IMR-90 (cell line): ENCODE results near the gene TTC7B. TPM values are rescaled to one million over a fixed set of nuclear protein-coding genes. Genes with fewer than 3 reads are reported as not detected.

Source experiments
- ATAC-seq: fragments of 200-7000 bp; cut with Tn5 transposase; 2 replicates; pipeline ENCODE4 v1.9.1; 2020; ENCODE audit warnings: low read depth, mild to moderate bottlenecking, moderate library complexity
- BruUV-seq: library from RNA; stranded (reverse); fragments of 400-500 nt; replicated peaks from 2 replicates; lab custom pipeline; 2021; lab: Mats Ljungman, UMichigan
- CTCF ChIA-PET: fragments of 300-600 bp; formaldehyde crosslinking; extraction: SDS; loops from one replicate; lab custom pipeline; 2021; ENCODE audit warnings: antibody characterized with exemption; lab: Yijun Ruan, JAX
- POLR2A ChIA-PET: fragments of 300-600 bp; sonication (Branson Sonifier 250); formaldehyde crosslinking; loops from one replicate; lab custom pipeline; 2022; ENCODE audit warnings: antibody characterized with exemption; ENCODE audit not compliant: unreplicated experiment; lab: Charles Lee
- DNase-seq: peaks from one replicate; pipeline ENCODE4 v3.0.0; 2013
- H2AFZ ChIP-seq: replicated peaks from 2 replicates; pipeline ENCODE3; 2013; ENCODE audit warnings: low read length, mild to moderate bottlenecking; ENCODE audit not compliant: poor library complexity
- H2AK5ac ChIP-seq: 2 replicates; pipeline ENCODE4 v1.6.1; 2013; ENCODE audit warnings: low read depth, low read length, inconsistent platforms
- H2AK9ac ChIP-seq: replicated peaks from 2 replicates; pipeline ENCODE3; 2013; ENCODE audit warnings: mild to moderate bottlenecking, low read depth, low read length, moderate library complexity; ENCODE audit not compliant: poor library complexity
- H2BK120ac ChIP-seq: 2 replicates; pipeline ENCODE4 v1.6.1; 2013; ENCODE audit warnings: low read depth, low read length, inconsistent platforms
- H2BK15ac ChIP-seq: 3 replicates; pipeline ENCODE4 v1.6.1; 2013; ENCODE audit warnings: low read depth, low read length, inconsistent platforms
- H2BK20ac ChIP-seq: 2 replicates; pipeline ENCODE4 v1.6.1; 2013; ENCODE audit warnings: low read depth, mild to moderate bottlenecking, inconsistent platforms, low read length, moderate library complexity
- H2BK5ac ChIP-seq: 2 replicates; pipeline ENCODE4 v1.6.1; 2013; ENCODE audit warnings: mild to moderate bottlenecking, low read depth, low read length, inconsistent platforms; ENCODE audit not compliant: poor library complexity, severe bottlenecking
- H3K14ac ChIP-seq: replicated peaks from 2 replicates; pipeline ENCODE4 v1.6.1; 2013; ENCODE audit warnings: low read depth, low read length, inconsistent platforms
- H3K18ac ChIP-seq: 2 replicates; pipeline ENCODE4 v1.6.1; 2013; ENCODE audit warnings: low read depth, low read length, control low read depth
- H3K23ac ChIP-seq: 2 replicates; pipeline ENCODE4 v1.6.1; 2013; ENCODE audit warnings: low read depth, low read length, inconsistent platforms
- H3K27ac ChIP-seq: 2 replicates; pipeline ENCODE4 v1.5.1; 2013; ENCODE audit warnings: mild to moderate bottlenecking, control low read depth, low read length; ENCODE audit not compliant: insufficient read depth
- H3K27me3 ChIP-seq: 2 replicates; pipeline ENCODE4 v1.6.1; 2013; ENCODE audit warnings: low read length; ENCODE audit not compliant: control insufficient read depth, insufficient read depth
- H3K36me3 ChIP-seq: 2 replicates; pipeline ENCODE4 v1.6.1; 2013; ENCODE audit warnings: low read length, mixed read lengths; ENCODE audit not compliant: control insufficient read depth, insufficient read depth
- H3K4ac ChIP-seq: 2 replicates; pipeline ENCODE4 v1.6.1; 2013; ENCODE audit warnings: low read depth, low read length, inconsistent platforms
- H3K4me1 ChIP-seq: 2 replicates; pipeline ENCODE4 v1.6.1; 2013; ENCODE audit warnings: low read length, mixed read lengths; ENCODE audit not compliant: control insufficient read depth, insufficient read depth
- H3K4me2 ChIP-seq: 2 replicates; pipeline ENCODE4 v1.6.1; 2013; ENCODE audit warnings: low read depth, mild to moderate bottlenecking, control low read depth, low read length, moderate library complexity
- H3K4me3 ChIP-seq: 2 replicates; pipeline ENCODE4 v1.5.1; 2013; ENCODE audit warnings: low read depth, mild to moderate bottlenecking, control low read depth, low read length, moderate library complexity; ENCODE audit not compliant: insufficient read depth
- H3K56ac ChIP-seq: 2 replicates; pipeline ENCODE4 v1.6.1; 2013; ENCODE audit warnings: low read length, inconsistent platforms; ENCODE audit not compliant: insufficient read depth; ENCODE audit errors: extremely low read depth
- H3K79me1 ChIP-seq, 2 experiments: 2 replicates each; pipeline ENCODE4 v1.6.1; 2013; ENCODE audit warnings: low read length in 2 of 2, inconsistent platforms in 1 of 2, low read depth in 1 of 2
- H3K9ac ChIP-seq: 2 replicates; pipeline ENCODE4 v1.6.1; 2013; ENCODE audit warnings: low read depth, low read length, control low read depth
- H3K9me1 ChIP-seq: 2 replicates; pipeline ENCODE4 v1.6.1; 2013; ENCODE audit warnings: low read length, inconsistent platforms; ENCODE audit not compliant: insufficient read depth
- H3K9me3 ChIP-seq: 2 replicates; pipeline ENCODE4 v1.6.1; 2013; ENCODE audit warnings: low read length; ENCODE audit not compliant: control insufficient read depth, insufficient read depth
- H4K20me1 ChIP-seq: 2 replicates; pipeline ENCODE4 v1.6.1; 2013; ENCODE audit warnings: low read length, inconsistent platforms; ENCODE audit not compliant: insufficient read depth
- H4K5ac ChIP-seq: 2 replicates; pipeline ENCODE4 v1.6.1; 2013; ENCODE audit warnings: mild to moderate bottlenecking, low read depth, low read length, control low read depth
- H4K8ac ChIP-seq, 2 experiments: 2 replicates each; pipeline ENCODE4 v1.6.1; 2013; ENCODE audit warnings: low read depth in 2 of 2, low read length in 2 of 2, control low read depth in 1 of 2, inconsistent platforms in 1 of 2
- H4K91ac ChIP-seq: 2 replicates; pipeline ENCODE4 v1.6.1; 2013; ENCODE audit warnings: low read depth, low read length, inconsistent platforms; ENCODE audit not compliant: insufficient read depth
- CHD1 ChIP-seq: IDR thresholded peaks from 2 replicates; pipeline ENCODE4 v1.6.1; 2012; ENCODE audit warnings: low read depth, low read length, improper control_type of control experiment
- MAFK ChIP-seq: IDR thresholded peaks from 2 replicates; pipeline ENCODE4 v1.6.1; 2012; ENCODE audit warnings: low read depth, low read length, improper control_type of control experiment
- RAD21 ChIP-seq: IDR thresholded peaks from 2 replicates; pipeline ENCODE4 v1.6.1; 2012; ENCODE audit warnings: low read length, improper control_type of control experiment
- RCOR1 ChIP-seq: IDR thresholded peaks from 2 replicates; pipeline ENCODE4 v1.6.1; 2012; ENCODE audit warnings: mild to moderate bottlenecking, low read length, improper control_type of control experiment; ENCODE audit not compliant: insufficient replicate concordance
- WGBS, 2 experiments: methylation state at CpG; one replicate each; pipeline versions ENCODE4 v1.1.5 to v1.1.7; 2013; ENCODE audit warnings: missing lambda C conversion rate in 2 of 2; ENCODE audit not compliant: insufficient read length in 1 of 2; ENCODE audit errors: extremely low coverage in 2 of 2; 5-methylcytosine and 5-hydroxymethylcytosine counted together
- dilution Hi-C: fragments of 300-500 bp; cut with HindIII; formaldehyde crosslinking; loops from one replicate; pipeline ENCODE4 v1.14.3; 2018; ENCODE audit warnings: low sequenced_read_pairs; ENCODE audit not compliant: unreplicated experiment
- in situ Hi-C: fragments of 300-500 bp; cut with MboI; formaldehyde crosslinking; loops from 3 replicates; pipeline ENCODE4 v1.14.3; 2019; ENCODE audit warnings: low sequenced_read_pairs, inconsistent platforms, mixed read lengths
- intact Hi-C: fragments of 100-400 bp; cut with micrococcal nuclease; formaldehyde crosslinking; loops from 2 replicates; pipeline ENCODE4 v1.10.0; 2022
- polyA plus RNA-seq, 3 experiments: library from polyadenylated mRNA; depleted of rRNA; stranded (reverse); fragments of >200 nt; gene quantifications; 2 replicates each; pipeline ENCODE4 v1.2.3, GENCODE V29; 2012; ENCODE audit warnings: low replicate concordance in 1 of 3
- total RNA-seq: library from RNA; depleted of rRNA; stranded (reverse); fragments of >200 nt; gene quantifications from 2 replicates; pipeline ENCODE4 v1.2.3, GENCODE V29; 2012
- TF ChIP-seq, protein P1 (sequence below): fragments of 150-350 bp; IDR thresholded peaks from 2 replicates; pipeline ENCODE4 v1.6.1; 2016; ENCODE audit warnings: low read depth, mild to moderate bottlenecking, low read length, moderate library complexity, borderline replicate concordance

The TTC7B gene
- total and polyA plus RNA-seq, 2 of the 4 experiments (the other 2 are of a cell fraction): 18.1 to 35.3 TPM

DNA sequence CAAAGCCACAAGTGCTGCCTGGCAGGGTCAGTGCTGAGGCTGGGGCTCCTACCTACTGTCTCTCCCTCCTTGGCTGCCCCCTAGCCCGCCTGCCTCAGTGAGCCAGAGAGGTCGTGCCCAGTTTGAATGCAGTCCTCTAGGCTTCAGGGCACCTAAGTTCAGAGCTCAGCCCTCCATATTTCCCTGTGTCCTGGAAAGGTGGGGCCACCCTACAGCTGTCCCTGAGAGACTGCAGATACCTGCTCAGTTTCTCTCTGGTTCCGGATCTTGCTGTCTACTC lies 276.8 kb downstream of the TTC7B start:
- intact Hi-C loops: no loop called here
- Histone ChIP-seq H3K9me3 (no peaks in the 10 kb centered on the region), H4K5ac (no peak overlapping the region), H3K36me3 (peaks cover 4% of the 10 kb centered on the region; the same call in 1 of the 2 replicates), H3K4ac (no peak overlapping the region), H3K18ac (no peak overlapping the region), H2BK120ac (no peak overlapping the region), H3K9ac (no peak overlapping the region), H3K9me1 (peaks cover 4% of the 10 kb centered on the region; the same call in 1 of the 2 replicates), H3K56ac (no peak overlapping the region), H4K8ac (no peak overlapping the region), H2AFZ (no peak overlapping the region), H3K27me3 (no peaks in the 10 kb centered on the region), H2BK5ac (no peak overlapping the region), H3K4me2 (no peak overlapping the region), H3K23ac (no peak overlapping the region), H3K4me1 (no peaks in the 10 kb centered on the region), H4K20me1 (no peaks in the 10 kb centered on the region), H2AK5ac (no peak overlapping the region), H4K91ac (no peak overlapping the region), H3K14ac (no peak overlapping the region; the same call in 1 of the 2 replicates), H2BK20ac (no peak overlapping the region), H3K27ac (no peak overlapping the region), H2BK15ac (no peak overlapping the region), H3K79me1 (no peaks in the 10 kb centered on the region), H2AK9ac (no peak overlapping the region), H3K4me3 (no peak overlapping the region)
- dilution Hi-C loops: no loop called here
- ATAC-seq (no peak), DNase-seq (no peak)
- in situ Hi-C loops: no loop called here
- POLR2A ChIA-PET: no interaction called here
- TF ChIP-seq RCOR1 (no peak), MAFK (no peak), RAD21 (no peak), CHD1 (no peak)
- TF ChIP-seq, protein P1, sequence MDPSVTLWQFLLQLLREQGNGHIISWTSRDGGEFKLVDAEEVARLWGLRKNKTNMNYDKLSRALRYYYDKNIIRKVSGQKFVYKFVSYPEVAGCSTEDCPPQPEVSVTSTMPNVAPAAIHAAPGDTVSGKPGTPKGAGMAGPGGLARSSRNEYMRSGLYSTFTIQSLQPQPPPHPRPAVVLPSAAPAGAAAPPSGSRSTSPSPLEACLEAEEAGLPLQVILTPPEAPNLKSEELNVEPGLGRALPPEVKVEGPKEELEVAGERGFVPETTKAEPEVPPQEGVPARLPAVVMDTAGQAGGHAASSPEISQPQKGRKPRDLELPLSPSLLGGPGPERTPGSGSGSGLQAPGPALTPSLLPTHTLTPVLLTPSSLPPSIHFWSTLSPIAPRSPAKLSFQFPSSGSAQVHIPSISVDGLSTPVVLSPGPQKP: no peak
- 100% methylated on average over 1 of the region's 3 CpGs; no CpG with 5 or more reads in 1 of the 2 experiments for WGBS, 2 experiments
- CTCF ChIA-PET: no interaction called here
- no TSS peak for BruUV-seq
